MG63 (cell line): ENCODE measurements around the gene PPP2R2C. TPM values are rescaled to one million over a fixed set of nuclear protein-coding genes. Genes with fewer than 3 reads are reported as not detected.

Experiments
- DNase-seq: peaks from one replicate; pipeline ENCODE4 v3.0.0-alpha.2; 2020
- H3K27me3 ChIP-seq: fragments of 250-450 bp; sonication (Bioruptor Pico); 2 replicates; pipeline ENCODE4 v1.5.1; 2020; ENCODE audit warnings: mild to moderate bottlenecking, moderate library complexity
- H3K36me3 ChIP-seq: fragments of 250-450 bp; sonication (Bioruptor Pico); 2 replicates; pipeline ENCODE4 v1.5.1; 2020; ENCODE audit warnings: mild to moderate bottlenecking, moderate library complexity
- H3K4me3 ChIP-seq: fragments of 250-450 bp; sonication (Bioruptor Pico); 2 replicates; pipeline ENCODE4 v1.5.1; 2020; ENCODE audit warnings: mild to moderate bottlenecking, moderate library complexity
- H3K9me3 ChIP-seq: fragments of 250-450 bp; sonication (Bioruptor Pico); 2 replicates; pipeline ENCODE4 v1.5.1; 2020; ENCODE audit warnings: mild to moderate bottlenecking, moderate library complexity
- total RNA-seq: library from RNA; depleted of rRNA; stranded (reverse); fragments of >200 nt; shearing (Covaris generic); gene quantifications from 2 replicates; pipeline ENCODE4 v1.2.3, GENCODE V29; 2014; ENCODE audit warnings: low replicate concordance

The PPP2R2C gene
- total RNA-seq, 1 experiment from 2014 or later, result 3.3 TPM

DNA sequence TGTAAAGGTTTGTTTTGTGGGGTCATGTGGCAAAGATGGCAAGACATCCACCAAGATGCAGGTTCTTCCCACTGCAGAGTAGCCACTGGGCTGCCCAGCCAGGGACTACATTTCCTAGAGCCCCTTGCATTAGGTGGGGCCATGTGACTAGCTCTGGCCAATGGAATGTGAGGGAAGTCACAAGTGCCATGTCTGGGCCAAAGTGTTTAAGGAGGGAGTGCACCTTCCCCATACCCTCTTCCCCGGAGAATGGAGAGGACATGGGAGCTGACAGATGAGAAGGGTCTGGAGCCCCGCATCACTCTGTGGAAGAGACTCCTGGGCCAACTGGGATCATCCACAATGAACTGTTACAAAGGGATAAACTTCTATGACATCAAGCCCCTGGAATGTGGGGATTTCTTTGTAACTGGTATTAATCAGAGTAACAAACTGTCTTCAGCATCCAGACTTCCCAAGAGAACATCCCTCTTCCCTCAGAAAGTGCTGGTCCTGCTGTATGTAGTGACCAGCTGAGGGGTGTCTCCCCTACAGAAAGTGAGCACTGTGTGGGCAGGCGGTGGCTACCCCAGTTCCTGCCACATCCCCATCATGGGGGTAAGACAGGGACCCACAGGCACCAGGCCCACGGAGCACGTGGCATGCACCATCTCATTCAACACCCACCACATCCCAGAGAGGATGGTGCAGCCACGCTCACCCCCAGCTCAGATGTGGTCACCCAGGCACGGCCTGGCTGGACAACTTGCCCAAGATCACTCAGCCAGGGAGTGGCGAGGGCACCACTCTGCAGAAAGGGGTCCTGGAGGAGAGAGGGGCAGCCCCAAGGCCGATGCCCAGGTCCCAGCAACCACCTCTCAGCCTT is 10.9 kb downstream of the PPP2R2C start:
- no peaks in the 10 kb centered on the region for H3K9me3 ChIP-seq
- H3K36me3 ChIP-seq, result no peaks in the 10 kb centered on the region
- H3K27me3 ChIP-seq, result no peaks in the 10 kb centered on the region
- no peak for DNase-seq
- H3K4me3 ChIP-seq, result no peak overlapping the region

DNA sequence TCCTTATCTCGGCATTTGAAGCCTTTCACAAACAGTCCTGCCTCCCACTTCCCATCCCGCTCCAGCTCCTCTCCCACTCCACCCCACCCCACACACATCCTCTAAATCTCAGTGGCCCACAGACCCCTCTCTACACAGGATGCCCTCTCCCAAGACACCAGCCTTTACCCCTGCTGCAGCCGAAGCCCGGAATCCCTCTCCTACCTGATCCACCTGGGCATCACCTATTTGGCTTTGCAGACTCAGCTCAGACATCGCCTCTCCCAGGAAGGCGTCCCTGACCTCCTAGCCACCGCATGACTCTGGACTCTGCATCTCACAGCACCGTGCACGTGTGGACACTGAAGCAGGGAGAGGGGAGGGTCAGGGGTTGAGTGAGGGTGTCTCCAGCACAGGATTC is 11.5 kb downstream of the PPP2R2C start:
- H3K4me3 ChIP-seq, result no peak overlapping the region
- no peaks in the 10 kb centered on the region for H3K36me3 ChIP-seq
- no peaks in the 10 kb centered on the region for H3K9me3 ChIP-seq
- DNase-seq, result no peak
- H3K27me3 ChIP-seq, result no peaks in the 10 kb centered on the region

DNA sequence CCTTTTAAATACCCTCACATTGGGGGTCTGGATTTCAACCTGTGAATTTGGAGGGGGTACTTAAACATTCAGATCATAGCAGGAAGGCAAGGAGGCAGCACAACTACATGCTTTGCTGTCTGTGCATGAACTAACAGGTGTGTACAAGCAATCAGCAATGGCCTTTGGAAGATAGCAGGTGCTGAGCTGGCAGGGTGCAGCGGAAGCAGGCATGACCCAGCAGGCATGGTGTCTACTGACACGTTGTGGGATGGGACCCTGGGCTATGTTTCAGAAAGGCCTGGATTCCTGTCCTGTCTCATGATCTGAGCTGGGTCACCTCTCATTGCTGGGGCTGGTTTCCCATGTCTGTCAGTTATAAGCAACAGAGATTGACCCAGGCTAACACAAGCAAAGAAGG is 13.9 kb downstream of the PPP2R2C start:
- Histone ChIP-seq H3K9me3 (no peaks in the 10 kb centered on the region), H3K27me3 (no peaks in the 10 kb centered on the region), H3K36me3 (no peaks in the 10 kb centered on the region), H3K4me3 (no peak overlapping the region)
- no peak for DNase-seq

GRCh38 chr4:6456450-6456849 is 16.0 kb downstream of the PPP2R2C start:
- no peaks in the 10 kb centered on the region for H3K9me3 ChIP-seq
- H3K27me3 ChIP-seq, result no peaks in the 10 kb centered on the region
- H3K36me3 ChIP-seq, result no peaks in the 10 kb centered on the region
- H3K4me3 ChIP-seq, result no peak overlapping the region
- no peak for DNase-seq

- no peak for DNase-seq
- Histone ChIP-seq H3K9me3 (no peaks in the 10 kb centered on the region), H3K27me3 (no peaks in the 10 kb centered on the region), H3K4me3 (no peak overlapping the region), H3K36me3 (no peaks in the 10 kb centered on the region)
Observed at GRCh38 chr4:6454112-6454910, 18.1 kb downstream of the PPP2R2C start.

- no peaks in the 10 kb centered on the region for H3K36me3 ChIP-seq
Observed at GRCh38 chr4:6453688-6453990, 18.8 kb downstream of the PPP2R2C start.

DNA sequence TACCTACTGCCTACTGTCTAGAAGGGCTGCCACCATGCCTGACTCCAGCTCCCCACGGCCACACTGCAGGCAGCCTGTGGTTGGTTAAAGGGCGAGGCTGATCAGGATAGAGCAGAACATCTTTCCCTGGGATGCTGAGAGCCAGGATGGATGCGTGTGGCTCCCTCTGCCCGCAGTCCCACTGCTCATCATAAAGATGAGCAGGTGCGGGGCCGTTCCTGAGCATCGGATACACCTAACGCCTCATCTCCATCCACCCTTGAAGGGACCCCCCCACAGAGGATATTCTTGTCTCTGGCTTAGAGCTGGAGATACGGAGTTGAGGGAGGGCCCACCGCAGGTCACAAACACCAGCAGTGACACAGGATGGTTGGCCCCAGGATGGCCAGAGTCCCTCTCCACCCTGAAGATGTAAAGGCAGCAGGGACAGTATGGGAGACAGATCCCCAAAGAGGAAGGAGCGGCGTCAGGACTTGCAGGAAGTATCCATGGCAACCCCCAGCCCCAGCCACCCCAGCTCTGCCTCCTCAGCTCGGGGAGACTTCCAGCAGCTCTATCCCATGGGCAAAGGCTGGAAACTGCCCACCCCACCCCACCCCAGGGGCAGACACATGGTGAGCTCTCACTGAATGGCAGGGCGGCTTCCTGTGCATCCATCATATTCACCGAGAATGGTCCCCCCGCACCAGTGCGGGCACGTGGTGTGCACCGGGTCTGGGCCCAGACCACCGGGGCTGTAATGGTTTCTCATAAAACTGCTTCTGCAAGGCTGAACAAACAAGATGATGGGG is 19.3 kb downstream of the PPP2R2C start:
- DNase-seq, result no peak
- Histone ChIP-seq H3K4me3 (no peak overlapping the region), H3K9me3 (no peaks in the 10 kb centered on the region), H3K27me3 (no peaks in the 10 kb centered on the region), H3K36me3 (no peaks in the 10 kb centered on the region)

More at GRCh38 chr4:6453688-6453990, 18.8 kb downstream of the PPP2R2C start:
- H3K4me3 ChIP-seq, result no peak overlapping the region
- no peak for DNase-seq
- no peaks in the 10 kb centered on the region for H3K27me3 ChIP-seq
- H3K9me3 ChIP-seq, result no peaks in the 10 kb centered on the region

GRCh38 chr4:6452116-6452896 is 20.1 kb downstream of the PPP2R2C start:
- Histone ChIP-seq H3K36me3 (no peaks in the 10 kb centered on the region), H3K27me3 (no peaks in the 10 kb centered on the region), H3K9me3 (no peaks in the 10 kb centered on the region), H3K4me3 (no peak overlapping the region)
- DNase-seq, result no peak

DNA sequence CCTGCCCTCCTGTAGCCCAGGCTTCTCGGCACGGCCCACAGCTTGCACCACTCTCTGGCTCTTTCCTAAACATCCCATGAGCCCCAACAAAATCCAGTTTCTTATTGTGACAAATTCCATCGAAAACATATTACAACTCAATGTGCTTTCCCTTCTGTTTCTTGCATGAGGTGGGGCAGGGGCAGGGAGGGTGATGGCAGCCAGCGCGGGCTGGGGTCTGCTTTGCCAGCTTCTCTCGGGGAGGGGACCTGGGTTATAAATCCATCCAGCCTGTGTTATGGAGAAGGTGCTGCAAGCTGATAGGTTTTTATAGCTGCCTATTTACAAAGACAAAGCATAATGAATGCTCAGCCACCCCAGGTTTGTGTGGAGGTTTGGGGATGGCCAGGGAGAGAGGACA is 21.1 kb downstream of the PPP2R2C start:
- no peak for DNase-seq
- Histone ChIP-seq H3K27me3 (no peaks in the 10 kb centered on the region), H3K36me3 (no peaks in the 10 kb centered on the region), H3K4me3 (no peak overlapping the region), H3K9me3 (no peaks in the 10 kb centered on the region)

- no peak overlapping the region for H3K4me3 ChIP-seq
- no peak for DNase-seq
- H3K9me3 ChIP-seq, result no peaks in the 10 kb centered on the region
- no peaks in the 10 kb centered on the region for H3K27me3 ChIP-seq
- no peaks in the 10 kb centered on the region for H3K36me3 ChIP-seq
Observed at GRCh38 chr4:6450709-6451108, 21.7 kb downstream of the PPP2R2C start.

GRCh38 chr4:6449746-6450369 is 22.6 kb downstream of the PPP2R2C start:
- no peaks in the 10 kb centered on the region for H3K36me3 ChIP-seq
- DNase-seq, result no peak
- H3K9me3 ChIP-seq, result no peaks in the 10 kb centered on the region
- H3K27me3 ChIP-seq, result no peaks in the 10 kb centered on the region
- H3K4me3 ChIP-seq, result no peak overlapping the region

DNA sequence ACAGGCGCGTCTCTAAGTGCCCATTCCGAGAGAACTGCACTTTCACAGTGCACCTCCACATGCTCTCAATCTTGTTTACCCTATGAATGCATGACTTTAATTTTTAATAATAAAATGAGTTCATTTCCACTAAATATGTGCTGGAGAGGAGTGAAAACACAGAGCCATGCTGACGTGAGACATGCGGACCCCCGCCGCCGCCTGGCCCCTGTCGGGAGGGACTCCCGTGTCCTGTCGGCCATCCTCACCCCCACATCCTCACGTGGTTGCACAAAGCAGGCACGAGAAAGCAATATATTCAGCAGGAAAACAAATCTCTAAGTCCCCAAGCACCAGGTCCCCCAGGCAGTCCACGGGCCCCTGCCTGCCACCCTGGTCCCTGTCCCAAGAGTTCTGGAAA is 23.1 kb downstream of the PPP2R2C start:
- Histone ChIP-seq H3K9me3 (no peaks in the 10 kb centered on the region), H3K36me3 (no peaks in the 10 kb centered on the region), H3K27me3 (no peaks in the 10 kb centered on the region), H3K4me3 (no peak overlapping the region)
- no peak for DNase-seq

DNA sequence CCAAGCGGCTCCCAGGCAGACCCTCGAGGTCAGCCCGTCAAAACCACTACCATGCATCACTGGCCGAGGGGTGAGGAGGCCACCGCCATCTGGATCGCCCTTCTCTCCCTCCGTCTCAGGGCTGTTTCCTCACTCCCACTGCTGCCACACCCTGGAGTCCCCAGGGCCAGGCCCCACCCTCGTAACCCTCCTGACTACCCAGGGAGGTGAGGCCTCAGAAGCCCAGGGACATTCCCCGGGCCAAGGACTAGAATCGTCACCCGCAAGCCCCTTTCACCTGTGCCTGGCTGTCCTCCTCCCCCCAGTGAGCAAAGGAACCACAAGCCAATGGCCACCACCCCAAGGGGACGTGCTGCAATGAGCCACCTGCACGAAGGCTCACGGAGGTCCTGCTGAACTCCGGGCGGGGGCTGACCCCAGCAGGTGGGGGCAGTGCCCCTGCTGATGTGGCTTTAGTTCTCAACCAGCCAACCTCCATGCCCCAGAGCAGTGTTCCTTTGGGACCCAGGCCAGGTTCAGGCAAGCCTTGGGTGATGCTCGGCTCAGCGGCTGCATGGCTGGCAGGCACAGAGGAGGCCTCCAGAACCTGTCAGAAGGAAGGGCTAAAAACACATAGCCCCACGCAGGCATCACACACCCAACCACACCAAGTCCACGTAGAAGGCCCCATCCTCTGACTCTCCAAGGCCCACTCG is 23.8 kb downstream of the PPP2R2C start:
- no peaks in the 10 kb centered on the region for H3K36me3 ChIP-seq
- DNase-seq, result no peak
- H3K27me3 ChIP-seq, result no peaks in the 10 kb centered on the region
- H3K4me3 ChIP-seq, result no peak overlapping the region
- no peaks in the 10 kb centered on the region for H3K9me3 ChIP-seq

GRCh38 chr4:6447672-6448171 is 24.7 kb downstream of the PPP2R2C start:
- Histone ChIP-seq H3K9me3 (no peaks in the 10 kb centered on the region), H3K4me3 (no peak overlapping the region), H3K36me3 (no peaks in the 10 kb centered on the region), H3K27me3 (no peaks in the 10 kb centered on the region)
- DNase-seq, result no peak
